Esophagus squamous epithelium (tissue), 5 donors: ENCODE measurements around the gene GTF3A. TPM values are rescaled to one million over a fixed set of nuclear protein-coding genes. Genes with fewer than 3 reads are reported as not detected.

ENCODE experiments used
- DNase-seq: peaks from one replicate; lab custom pipeline; 2025; lab: John Stamatoyannopoulos, UW
- H3K27ac ChIP-seq, 4 donors: fragments of 200-600 bp; sonication (generic); one replicate each; pipeline ENCODE4 v1.5.1; 2016 to 2019; ENCODE audit warnings: mild to moderate bottlenecking in 1 of 4
- H3K27me3 ChIP-seq, 4 donors: fragments of 200-600 bp; sonication (generic); 1 replicate in 3 of 4; 2 replicates in 1 of 4; pipeline versions ENCODE4 v1.5.1 to v1.6.0; 2017 to 2021; ENCODE audit warnings: antibody characterized with exemption in 1 of 4
- H3K36me3 ChIP-seq, 3 donors: fragments of 200-600 bp; sonication (generic); one replicate each; pipeline ENCODE4 v1.5.1; 2016 to 2019
- H3K4me1 ChIP-seq, 3 donors: fragments of 200-600 bp; sonication (generic); one replicate each; pipeline ENCODE4 v1.5.1; 2017 to 2019
- H3K4me3 ChIP-seq, 4 donors: fragments of 200-600 bp; sonication (generic); 1 replicate in 3 of 4; 2 replicates in 1 of 4; pipeline ENCODE4 v1.5.1; 2016 to 2019; ENCODE audit warnings: mild to moderate bottlenecking in 2 of 4, moderate library complexity in 1 of 4
- H3K9me3 ChIP-seq, 3 donors: fragments of 200-600 bp; sonication (generic); one replicate each; pipeline ENCODE4 v1.5.1; 2016 to 2019
- CTCF ChIP-seq, 6 experiments: fragments of 450-650 bp in 4 of 6; fragments of 200-600 bp in 2 of 6; sonication (generic) in 2 of 6; IDR thresholded peaks; one replicate each; pipeline ENCODE4 v1.5.1; 2016 to 2019; ENCODE audit warnings: antibody characterized with exemption in 6 of 6, mild to moderate bottlenecking in 4 of 6, moderate library complexity in 4 of 6
- POLR2A ChIP-seq, 4 donors: fragments of 450-650 bp; IDR thresholded peaks; one replicate each; pipeline ENCODE4 v1.6.1; 2017; ENCODE audit warnings: antibody characterized with exemption in 4 of 4, mild to moderate bottlenecking in 4 of 4, moderate library complexity in 3 of 4
- WGBS, 2 donors: methylation state at CpG; one replicate each; pipeline ENCODE4 v1.1.5; 2018; 5-methylcytosine and 5-hydroxymethylcytosine counted together
- intact Hi-C: fragments of 100-400 bp; cut with DNase I; formaldehyde crosslinking; loops from one replicate; pipeline ENCODE4 v1.15.0; 2022
- total RNA-seq, 4 donors: library from RNA; depleted of rRNA; stranded (reverse); fragments of >200 nt; gene quantifications; one replicate each; pipeline ENCODE4 v1.1.0, GENCODE V29; 2016
- donor health status: DM: yes; HTN: yes; CAD: no.

The GTF3A gene
- total RNA-seq, 4 donors from 2014 or later: 76.4 to 113 (median 86.5) TPM

DNA sequence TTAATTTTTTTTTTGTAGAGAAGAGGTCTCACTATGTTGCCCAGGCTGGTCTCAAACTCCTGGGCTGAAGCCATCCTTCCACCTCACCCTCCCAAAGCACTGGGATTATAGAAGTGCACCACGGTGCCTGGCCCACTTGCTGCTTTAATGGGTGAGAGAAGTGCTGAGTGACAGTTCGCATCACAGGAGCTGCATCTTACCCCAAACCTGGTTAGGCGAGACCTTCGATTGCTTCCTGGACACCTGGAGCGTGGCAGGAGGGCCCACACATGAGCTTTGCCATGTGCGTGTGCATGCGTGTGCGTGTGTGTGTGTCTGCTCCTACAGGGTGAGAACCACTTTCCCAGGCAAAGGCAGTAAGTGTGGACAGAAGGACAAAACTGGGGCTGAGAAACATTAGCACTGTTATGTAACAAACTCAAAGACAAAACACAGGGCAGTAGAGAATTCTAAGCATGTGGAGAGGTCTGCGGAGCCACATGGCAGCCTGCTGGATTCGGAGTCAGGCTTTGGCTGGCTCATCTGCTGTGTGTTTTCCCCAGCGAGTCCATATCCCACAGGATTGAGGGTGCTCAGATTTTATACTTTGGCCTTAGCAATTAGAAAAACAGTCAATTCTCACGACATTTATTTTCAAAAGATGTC lies 37.6 kb downstream of the GTF3A start:
- H3K27me3 ChIP-seq: peaks cover 0 to 7% (median 0%) of the 10 kb centered on the region in 4 donors
- no peaks in the 10 kb centered on the region for H3K36me3 ChIP-seq
- no peaks in the 10 kb centered on the region for H3K9me3 ChIP-seq
- TF ChIP-seq POLR2A (IDR thresholded peaks at IDR 0.05) (no peak), CTCF (IDR thresholded peaks at IDR 0.05) (no peak)
- no peak overlapping the region for H3K27ac ChIP-seq
- H3K4me1 ChIP-seq: no peaks in the 10 kb centered on the region
- intact Hi-C loops: no loop called here
- no peak for DNase-seq
- H3K4me3 ChIP-seq: no peak overlapping the region
- 86 to 88% methylated on average over 11 to 12 of the region's 12 CpGs for WGBS, 2 donors

DNA sequence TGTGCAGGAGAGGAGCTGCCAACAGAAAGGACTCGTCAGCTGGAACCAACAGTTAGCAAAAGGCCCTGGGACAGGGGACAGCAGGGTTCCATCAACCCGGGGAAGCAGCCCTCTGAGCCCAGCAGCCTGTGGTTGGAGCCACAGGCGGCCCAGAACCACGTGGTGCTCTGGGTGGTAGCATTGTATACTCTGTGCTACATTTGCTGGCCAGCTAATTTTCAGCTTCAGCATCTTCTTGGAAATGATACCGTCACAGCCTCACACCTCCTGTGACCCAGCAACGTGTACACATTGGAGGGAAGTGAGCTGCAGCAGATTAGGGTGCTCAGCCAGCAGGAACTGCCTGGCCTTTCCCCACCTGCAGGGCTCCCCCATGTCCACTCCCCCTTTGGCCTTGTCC lies 39.1 kb downstream of the GTF3A start:
- H3K36me3 ChIP-seq: no peaks in the 10 kb centered on the region
- H3K27ac ChIP-seq: no peak overlapping the region
- H3K4me3 ChIP-seq: no peak overlapping the region
- 71 to 77% methylated on average over 6 of the region's 6 CpGs for WGBS, 2 donors
- no peaks in the 10 kb centered on the region for H3K4me1 ChIP-seq
- DNase-seq: no peak
- intact Hi-C loops: no loop called here
- TF ChIP-seq POLR2A (IDR thresholded peaks at IDR 0.05) (no peak), CTCF (IDR thresholded peaks at IDR 0.05) (no peak)
- H3K9me3 ChIP-seq: no peaks in the 10 kb centered on the region
- peaks cover 0 to 7% (median 0%) of the 10 kb centered on the region in 4 donors for H3K27me3 ChIP-seq

- no peak for DNase-seq
- TF ChIP-seq POLR2A (IDR thresholded peaks at IDR 0.05): no peak
- no peak for TF ChIP-seq CTCF (IDR thresholded peaks at IDR 0.05)
- 76 to 85% methylated on average over 5 of the region's 5 CpGs for WGBS, 2 donors
- Histone ChIP-seq H3K36me3 (no peaks in the 10 kb centered on the region), H3K27ac (no peak overlapping the region), H3K4me3 (no peak overlapping the region), H3K9me3 (no peaks in the 10 kb centered on the region), H3K4me1 (no peaks in the 10 kb centered on the region), H3K27me3 (peaks cover 0 to 7% (median 0%) of the 10 kb centered on the region in 4 donors)
- intact Hi-C loops: no loop called here
These were observed 41.2 kb downstream of the GTF3A start for GRCh38 chr13:27465611-27466010.

- no peak overlapping the region for H3K4me3 ChIP-seq
- H3K36me3 ChIP-seq: no peaks in the 10 kb centered on the region
- WGBS, 2 donors: 21 to 34% methylated on average over 3 of the region's 3 CpGs
- TF ChIP-seq CTCF (IDR thresholded peaks at IDR 0.05): no peak
- no peak for TF ChIP-seq POLR2A (IDR thresholded peaks at IDR 0.05)
- no peak for DNase-seq
- no peaks in the 10 kb centered on the region for H3K9me3 ChIP-seq
- intact Hi-C loops: no loop called here
- no peaks in the 10 kb centered on the region for H3K4me1 ChIP-seq
- H3K27me3 ChIP-seq: peaks cover 0 to 7% (median 0%) of the 10 kb centered on the region in 4 donors
- H3K27ac ChIP-seq: no peak overlapping the region
These were observed 42.1 kb downstream of the GTF3A start for GRCh38 chr13:27466513-27466912.

- no peaks in the 10 kb centered on the region for H3K4me1 ChIP-seq
- no peak overlapping the region for H3K4me3 ChIP-seq
- no peaks in the 10 kb centered on the region for H3K9me3 ChIP-seq
- H3K27ac ChIP-seq: no peak overlapping the region
- no peaks in the 10 kb centered on the region for H3K36me3 ChIP-seq
- WGBS, 2 donors: 76 to 79% methylated on average over 5 of the region's 5 CpGs
- intact Hi-C loops: no loop called here
- no peak for DNase-seq
- TF ChIP-seq POLR2A (IDR thresholded peaks at IDR 0.05) (no peak), CTCF (IDR thresholded peaks at IDR 0.05) (no peak)
- no peaks in the 10 kb centered on the region for H3K27me3 ChIP-seq
These were observed 45.8 kb downstream of the GTF3A start for GRCh38 chr13:27470075-27470820.
